Choroid plexus epithelial cell (primary cell): Measurements from ENCODE around the gene RUSF1.

Source experiments
- DNase-seq: peaks from one replicate; pipeline ENCODE4 v3.0.0-alpha.2; 2010; ENCODE audit warnings: low read depth
- H3K4me3 ChIP-seq: 2 replicates; pipeline ENCODE4 v1.5.1; 2011; ENCODE audit warnings: low read depth, mild to moderate bottlenecking, control low read depth, low read length, moderate library complexity
- CTCF ChIP-seq: conservative IDR thresholded peaks from 2 replicates; pipeline ENCODE4 v1.5.1; 2011; ENCODE audit warnings: low read depth, mild to moderate bottlenecking, control low read depth, inconsistent platforms, low read length, moderate library complexity

Gene RUSF1

GRCh38 chr16:31501966-31502348 is 6.2 kb downstream of the RUSF1 start:
- TF ChIP-seq CTCF, result no peak
- no peak overlapping the region for H3K4me3 ChIP-seq
- no peak for DNase-seq

GRCh38 chr16:31501226-31501965 is 6.8 kb downstream of the RUSF1 start:
- no peak for DNase-seq
- no peak for TF ChIP-seq CTCF
- no peak overlapping the region for H3K4me3 ChIP-seq

GRCh38 chr16:31499928-31500327 is 8.3 kb downstream of the RUSF1 start:
- no peak overlapping the region for H3K4me3 ChIP-seq
- no peak for TF ChIP-seq CTCF
- DNase-seq, result no peak

GRCh38 chr16:31498493-31498892 is 9.7 kb downstream of the RUSF1 start:
- no peak overlapping the region for H3K4me3 ChIP-seq
- DNase-seq, result no peak
- TF ChIP-seq CTCF, result no peak

GRCh38 chr16:31496670-31497069 is 11.5 kb downstream of the RUSF1 start:
- TF ChIP-seq CTCF, result no peak
- no peak for DNase-seq
- no peak overlapping the region for H3K4me3 ChIP-seq

- DNase-seq, result no peak
- H3K4me3 ChIP-seq, result no peak overlapping the region
- TF ChIP-seq CTCF, result no peak
Observed at GRCh38 chr16:31493506-31494125, 14.6 kb downstream of the RUSF1 start.
